Measurements from ENCODE around the gene BRI3BP. TPM values are rescaled to one million over a fixed set of nuclear protein-coding genes. Genes with fewer than 3 reads are reported as not detected.

The BRI3BP gene
- total RNA-seq, 1 donor from 2014 or later, result 18.1 TPM

DNA sequence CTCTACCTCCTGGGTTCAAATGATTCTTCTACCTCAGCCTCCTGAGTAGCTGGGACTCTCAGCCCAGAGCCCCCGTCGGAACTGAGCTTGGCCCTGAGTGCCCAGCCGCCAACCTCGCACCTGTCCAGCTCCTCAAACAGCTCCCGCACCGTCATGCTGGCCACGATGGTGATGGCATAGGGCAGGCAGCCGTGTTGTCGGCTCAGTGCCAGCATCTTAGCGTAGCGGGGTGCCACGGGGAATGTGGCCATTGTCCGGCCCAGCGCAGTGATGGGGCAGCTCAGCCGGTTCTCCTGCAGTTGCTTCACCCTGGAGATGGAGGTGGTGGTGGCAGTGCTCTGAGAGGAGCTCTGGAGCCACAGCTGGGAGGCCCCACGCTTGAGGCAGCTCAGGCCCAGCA, 36.9 kb upstream of the BRI3BP start:
- H3K27me3 Mint-ChIP-seq, result no peaks in the 10 kb centered on the region
- H3K4me1 Mint-ChIP-seq (ENCODE audit: unreplicated experiment), result no peaks in the 10 kb centered on the region
- H3K4me3 Mint-ChIP-seq, result no peak overlapping the region
- no peak for DNase-seq (ENCODE audit: extremely low spot score, unreplicated experiment)
- no peaks in the 10 kb centered on the region for H3K9me3 Mint-ChIP-seq
- H3K27ac Mint-ChIP-seq, result no peak overlapping the region
- TF ChIP-seq, protein P1, sequence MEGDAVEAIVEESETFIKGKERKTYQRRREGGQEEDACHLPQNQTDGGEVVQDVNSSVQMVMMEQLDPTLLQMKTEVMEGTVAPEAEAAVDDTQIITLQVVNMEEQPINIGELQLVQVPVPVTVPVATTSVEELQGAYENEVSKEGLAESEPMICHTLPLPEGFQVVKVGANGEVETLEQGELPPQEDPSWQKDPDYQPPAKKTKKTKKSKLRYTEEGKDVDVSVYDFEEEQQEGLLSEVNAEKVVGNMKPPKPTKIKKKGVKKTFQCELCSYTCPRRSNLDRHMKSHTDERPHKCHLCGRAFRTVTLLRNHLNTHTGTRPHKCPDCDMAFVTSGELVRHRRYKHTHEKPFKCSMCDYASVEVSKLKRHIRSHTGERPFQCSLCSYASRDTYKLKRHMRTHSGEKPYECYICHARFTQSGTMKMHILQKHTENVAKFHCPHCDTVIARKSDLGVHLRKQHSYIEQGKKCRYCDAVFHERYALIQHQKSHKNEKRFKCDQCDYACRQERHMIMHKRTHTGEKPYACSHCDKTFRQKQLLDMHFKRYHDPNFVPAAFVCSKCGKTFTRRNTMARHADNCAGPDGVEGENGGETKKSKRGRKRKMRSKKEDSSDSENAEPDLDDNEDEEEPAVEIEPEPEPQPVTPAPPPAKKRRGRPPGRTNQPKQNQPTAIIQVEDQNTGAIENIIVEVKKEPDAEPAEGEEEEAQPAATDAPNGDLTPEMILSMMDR (conservative IDR thresholded peaks at IDR 0.05), result no peak
- peaks cover 11% of the 10 kb centered on the region for H3K36me3 Mint-ChIP-seq

DNA sequence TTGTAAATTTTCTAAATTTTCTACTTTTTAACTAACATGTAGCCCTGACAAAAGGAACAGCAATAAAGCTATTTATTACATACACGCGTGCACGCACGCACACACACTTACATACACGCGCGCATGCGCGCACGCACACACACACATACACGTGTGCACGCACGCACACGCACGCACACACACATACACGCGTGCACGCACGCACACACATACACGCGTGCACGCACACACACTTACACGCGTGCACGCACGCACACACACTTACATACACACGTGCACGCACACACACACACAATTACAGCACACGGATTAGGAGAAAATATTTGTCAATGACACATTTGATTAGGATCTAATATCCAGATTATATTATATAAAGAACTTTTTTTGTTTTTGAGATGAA, 32.4 kb upstream of the BRI3BP start:
- H3K4me1 Mint-ChIP-seq (ENCODE audit: unreplicated experiment), result no peaks in the 10 kb centered on the region
- peaks cover 18% of the 10 kb centered on the region for H3K36me3 Mint-ChIP-seq
- no peaks in the 10 kb centered on the region for H3K9me3 Mint-ChIP-seq
- H3K4me3 Mint-ChIP-seq, result no peak overlapping the region
- H3K27me3 Mint-ChIP-seq, result no peaks in the 10 kb centered on the region
- H3K27ac Mint-ChIP-seq, result no peak overlapping the region
- no peak for DNase-seq (ENCODE audit: extremely low spot score, unreplicated experiment)
- TF ChIP-seq, protein P1 (conservative IDR thresholded peaks at IDR 0.05), result no peak

DNA sequence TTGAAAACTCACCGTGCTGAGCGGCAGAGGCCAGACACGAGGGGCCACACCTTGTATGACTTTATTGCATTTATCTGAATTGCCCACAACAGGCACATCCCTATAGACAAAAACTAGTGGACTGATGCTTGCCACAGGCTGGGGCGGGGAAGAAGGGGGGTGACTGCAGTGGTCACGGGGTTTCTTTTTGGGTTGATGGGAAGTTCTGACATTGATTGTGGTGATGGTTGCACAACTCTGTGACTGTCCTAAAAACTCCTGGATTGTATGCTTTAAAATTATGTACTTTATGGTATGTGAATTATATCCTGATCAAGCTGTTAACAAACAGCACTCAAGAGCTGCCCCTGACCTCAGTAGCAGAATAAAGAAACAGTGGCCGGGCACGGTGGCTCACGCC, 30.2 kb upstream of the BRI3BP start:
- TF ChIP-seq, protein P1 (conservative IDR thresholded peaks at IDR 0.05), result no peak
- Mint-ChIP-seq H3K27ac (no peak overlapping the region), H3K4me1 (ENCODE audit: unreplicated experiment) (no peaks in the 10 kb centered on the region), H3K27me3 (no peaks in the 10 kb centered on the region), H3K36me3 (peaks cover 13% of the 10 kb centered on the region), H3K4me3 (no peak overlapping the region), H3K9me3 (no peaks in the 10 kb centered on the region)
- DNase-seq (ENCODE audit: extremely low spot score, unreplicated experiment), result no peak

GRCh38 chr12:124964251-124964650, 29.2 kb upstream of the BRI3BP start:
- peaks cover 13% of the 10 kb centered on the region for H3K36me3 Mint-ChIP-seq
- no peak overlapping the region for H3K27ac Mint-ChIP-seq
- no peak for DNase-seq (ENCODE audit: extremely low spot score, unreplicated experiment)
- no peaks in the 10 kb centered on the region for H3K9me3 Mint-ChIP-seq
- H3K27me3 Mint-ChIP-seq, result no peaks in the 10 kb centered on the region
- H3K4me1 Mint-ChIP-seq (ENCODE audit: unreplicated experiment), result no peaks in the 10 kb centered on the region
- TF ChIP-seq, protein P1 (conservative IDR thresholded peaks at IDR 0.05), result no peak
- H3K4me3 Mint-ChIP-seq, result no peak overlapping the region

DNA sequence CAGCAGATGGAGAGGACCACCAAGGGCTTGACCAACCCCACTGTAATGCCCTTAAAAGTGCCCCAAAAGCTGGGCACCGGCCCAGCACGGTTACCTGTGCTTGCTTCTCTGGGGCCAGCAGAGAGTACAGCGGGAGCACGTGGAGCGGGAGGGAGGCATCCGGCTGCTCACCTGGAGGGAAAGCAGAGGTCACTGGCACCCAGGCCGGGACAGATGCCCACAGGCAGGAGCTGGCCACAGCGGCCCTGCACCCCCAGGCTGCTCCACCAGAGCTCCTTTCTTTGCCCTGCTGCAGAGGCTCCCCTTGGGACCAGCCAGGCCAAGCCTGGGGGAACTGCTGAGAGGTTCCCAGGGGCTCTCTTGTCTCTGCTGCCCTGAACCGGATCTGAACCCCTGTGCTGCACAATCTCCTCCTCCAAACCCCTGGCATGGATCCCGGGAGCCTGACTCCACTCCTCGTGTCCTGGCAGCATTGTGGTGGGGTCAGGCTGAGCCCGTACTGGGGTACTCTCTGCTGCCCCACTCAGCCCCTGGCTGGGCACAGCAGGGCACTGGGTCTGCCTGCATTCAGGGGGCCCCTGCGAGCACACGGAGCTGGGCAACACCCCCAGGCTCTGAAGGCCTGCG, 28.5 kb upstream of the BRI3BP start:
- peaks cover 10% of the 10 kb centered on the region for H3K36me3 Mint-ChIP-seq
- no peak for DNase-seq (ENCODE audit: extremely low spot score, unreplicated experiment)
- H3K4me1 Mint-ChIP-seq (ENCODE audit: unreplicated experiment), result no peaks in the 10 kb centered on the region
- TF ChIP-seq, protein P1 (conservative IDR thresholded peaks at IDR 0.05), result no peak
- H3K27ac Mint-ChIP-seq, result no peak overlapping the region
- no peaks in the 10 kb centered on the region for H3K27me3 Mint-ChIP-seq
- H3K9me3 Mint-ChIP-seq, result no peaks in the 10 kb centered on the region
- H3K4me3 Mint-ChIP-seq, result no peak overlapping the region
